SK-N-SH (cell line): ENCODE results near the gene ANK2. TPM values are rescaled to one million over a fixed set of nuclear protein-coding genes. Genes with fewer than 3 reads are reported as not detected.

Experiments used
- CTCF ChIA-PET: fragments of 300-600, 350-600 bp; formaldehyde crosslinking; extraction: SDS; loops from one replicate; lab custom pipeline; 2021; lab: Yijun Ruan, JAX
- POLR2A ChIA-PET: fragments of 350-600 bp; sonication (Branson Sonifier 250); formaldehyde crosslinking; extraction: SDS; loops from one replicate; lab custom pipeline; 2020; ENCODE audit warnings: antibody characterized with exemption, inconsistent platforms; lab: Yijun Ruan, JAX
- DNase-seq: peaks from one replicate; pipeline ENCODE4 v3.0.0; 2012
- H2AFZ ChIP-seq: fragments of 200-600 bp; sonication (generic); 2 replicates; pipeline ENCODE4 v1.8.1; 2016; ENCODE audit warnings: antibody characterized with exemption, mild to moderate bottlenecking, low read depth
- H3F3A ChIP-seq: fragments of 200-600 bp; sonication (generic); replicated peaks from 2 replicates; pipeline ENCODE3; 2016; ENCODE audit warnings: antibody characterized with exemption, mild to moderate bottlenecking; ENCODE audit not compliant: insufficient read depth
- H3K27ac ChIP-seq, 2 experiments: fragments of 200-500 bp in 1 of 2; fragments of 200-600 bp in 1 of 2; sonication (Bioruptor generic) in 1 of 2; sonication (generic), shearing (Covaris generic) in 1 of 2; 2 replicates each; pipeline versions ENCODE4 v1.5.1 to v1.6.1; 2014 to 2016; ENCODE audit warnings: low read depth in 2 of 2, inconsistent platforms in 1 of 2, low read length in 1 of 2, mild to moderate bottlenecking in 1 of 2, mixed read lengths in 1 of 2
- H3K27me3 ChIP-seq: fragments of 200-600 bp; sonication (generic), shearing (Covaris generic); 2 replicates; pipeline ENCODE4 v1.6.1; 2016; ENCODE audit warnings: mixed run types; ENCODE audit not compliant: insufficient read depth
- H3K36me3 ChIP-seq, 2 experiments: fragments of 200-500 bp in 1 of 2; fragments of 200-600 bp in 1 of 2; sonication (Bioruptor generic) in 1 of 2; sonication (generic) in 1 of 2; replicated peaks in 1 of 2; 2 replicates each; pipeline versions ENCODE3 to v1.5.1; 2014 to 2016; ENCODE audit warnings: low read length in 1 of 2, mild to moderate bottlenecking in 1 of 2; ENCODE audit not compliant: insufficient read depth in 2 of 2, control insufficient read depth in 1 of 2
- H3K4me1 ChIP-seq, 2 experiments: fragments of 200-500 bp in 1 of 2; fragments of 200-600 bp in 1 of 2; sonication (Bioruptor generic) in 1 of 2; sonication (generic), shearing (Covaris generic) in 1 of 2; 2 replicates each; pipeline versions ENCODE4 v1.5.1 to v1.6.1; 2014 to 2016; ENCODE audit warnings: low read depth in 1 of 2, low read length in 1 of 2, mixed run types in 1 of 2; ENCODE audit not compliant: insufficient read depth in 2 of 2, control insufficient read depth in 1 of 2
- H3K4me2 ChIP-seq: fragments of 200-600 bp; sonication (generic), shearing (Covaris generic); 2 replicates; pipeline ENCODE4 v1.6.1; 2017; ENCODE audit warnings: mixed run types
- H3K4me3 ChIP-seq, 2 experiments: fragments of 200-500 bp in 1 of 2; fragments of 200-600 bp in 1 of 2; sonication (Bioruptor generic) in 1 of 2; sonication (generic), shearing (Covaris generic) in 1 of 2; 2 replicates each; pipeline versions ENCODE4 v1.5.1 to v1.8.1; 2014 to 2016; ENCODE audit warnings: low read depth in 2 of 2, inconsistent platforms in 1 of 2, low read length in 1 of 2, mild to moderate bottlenecking in 1 of 2, mixed read lengths in 1 of 2, moderate library complexity in 1 of 2
- H3K79me2 ChIP-seq: fragments of 200-600 bp; sonication (generic); 2 replicates; pipeline ENCODE4 v1.8.1; 2017; ENCODE audit warnings: mild to moderate bottlenecking; ENCODE audit not compliant: insufficient read depth
- H3K9ac ChIP-seq: fragments of 200-600 bp; sonication (generic); 2 replicates; pipeline ENCODE4 v1.6.1; 2017; ENCODE audit warnings: mixed run types
- H3K9me2 ChIP-seq: fragments of 200-600 bp; sonication (generic); 2 replicates; pipeline ENCODE4 v1.6.1; 2017; ENCODE audit warnings: mixed run types
- H3K9me3 ChIP-seq: fragments of 200-600 bp; sonication (generic); 2 replicates; pipeline ENCODE4 v1.6.1; 2017; ENCODE audit warnings: mixed run types, mild to moderate bottlenecking, moderate library complexity
- H4K20me1 ChIP-seq: fragments of 200-600 bp; sonication (generic); 2 replicates; pipeline ENCODE4 v1.6.1; 2017; ENCODE audit warnings: mild to moderate bottlenecking, mixed run types; ENCODE audit not compliant: insufficient read depth
- ELF1 ChIP-seq: IDR thresholded peaks from 2 replicates; pipeline ENCODE4 v1.4.0; 2012
- EZH2phosphoT487 ChIP-seq: fragments of 200-600 bp; sonication (generic); IDR thresholded peaks from 2 replicates; pipeline ENCODE4 v1.6.1; 2017; ENCODE audit warnings: low read depth, mixed run types, mild to moderate bottlenecking, antibody characterized with exemption, moderate library complexity, borderline replicate concordance
- FOXM1 ChIP-seq: IDR thresholded peaks from 2 replicates; pipeline ENCODE4 v1.4.0; 2012; ENCODE audit warnings: low read depth, mild to moderate bottlenecking
- GABPA ChIP-seq: IDR thresholded peaks from 2 replicates; pipeline ENCODE4 v1.4.0; 2012; ENCODE audit warnings: low read depth, mild to moderate bottlenecking
- POLR2AphosphoS5 ChIP-seq: IDR thresholded peaks from 2 replicates; pipeline ENCODE4 v1.6.1; 2012; ENCODE audit warnings: low read depth, low read length
- SMC3 ChIP-seq: IDR thresholded peaks from 2 replicates; pipeline ENCODE4 v1.6.1; 2012; ENCODE audit warnings: low read depth, low read length, improper control_type of control experiment
- whole genome bisulfite sequencing: methylation state at CpG from one replicate; pipeline ENCODE4 v1.1.6; 2017; ENCODE audit warnings: low lambda C conversion rate; 5-methylcytosine and 5-hydroxymethylcytosine counted together
- polyA plus RNA-seq, 3 experiments: library from polyadenylated mRNA; depleted of rRNA; stranded (reverse); fragments of >200 nt; gene quantifications; 2 replicates each; pipeline ENCODE4 v1.2.3, GENCODE V29; 2012
- TF ChIP-seq, protein P1 (sequence below): IDR thresholded peaks from 2 replicates; pipeline ENCODE4; 2012
- TF ChIP-seq, protein P2 (sequence below): fragments of 200-600 bp; sonication (generic); IDR thresholded peaks from 2 replicates; pipeline ENCODE4 v1.6.1; 2017; ENCODE audit warnings: antibody characterized with exemption, mild to moderate bottlenecking, moderate library complexity
- TF ChIP-seq, protein P3 (sequence below): fragments of 150-350 bp; IDR thresholded peaks from 2 replicates; pipeline ENCODE4 v1.6.1; 2016; ENCODE audit warnings: mild to moderate bottlenecking, low read depth, low read length

Gene ANK2
- polyA plus RNA-seq, 1 of the 3 experiments (the other 2 are of a cell fraction), result 0.69 TPM

DNA sequence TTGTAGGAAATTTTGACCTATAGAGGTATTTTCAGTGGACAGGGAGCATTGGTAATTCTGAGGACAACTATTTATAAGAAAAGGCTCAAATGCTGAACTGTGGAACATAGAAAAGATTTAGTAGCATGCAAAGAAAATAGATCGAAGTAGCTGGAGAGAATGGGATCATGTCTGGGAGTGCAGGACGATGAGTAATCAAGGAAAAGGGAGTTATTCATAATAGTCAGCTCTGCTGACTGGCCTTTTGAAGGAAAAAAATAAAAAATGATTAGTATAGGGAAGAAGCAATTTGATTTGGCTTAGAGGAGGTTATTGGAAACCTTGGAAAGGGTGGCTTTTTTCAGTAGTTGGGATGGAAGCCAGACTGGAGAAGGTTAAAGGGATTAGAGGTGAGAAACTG is 22.9 kb upstream of the ANK2 start:
- TF ChIP-seq, protein P1, sequence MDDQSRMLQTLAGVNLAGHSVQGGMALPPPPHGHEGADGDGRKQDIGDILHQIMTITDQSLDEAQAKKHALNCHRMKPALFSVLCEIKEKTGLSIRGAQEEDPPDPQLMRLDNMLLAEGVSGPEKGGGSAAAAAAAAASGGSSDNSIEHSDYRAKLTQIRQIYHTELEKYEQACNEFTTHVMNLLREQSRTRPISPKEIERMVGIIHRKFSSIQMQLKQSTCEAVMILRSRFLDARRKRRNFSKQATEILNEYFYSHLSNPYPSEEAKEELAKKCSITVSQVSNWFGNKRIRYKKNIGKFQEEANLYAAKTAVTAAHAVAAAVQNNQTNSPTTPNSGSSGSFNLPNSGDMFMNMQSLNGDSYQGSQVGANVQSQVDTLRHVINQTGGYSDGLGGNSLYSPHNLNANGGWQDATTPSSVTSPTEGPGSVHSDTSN, result 0 out of 2 replicates have a peak, but pooled peaks have one; percentile 17
- no peak for TF ChIP-seq GABPA
- Histone ChIP-seq H3K9me2 (no peaks in the 10 kb centered on the region), H3K4me3 (no peak overlapping the region), H4K20me1 (no peaks in the 10 kb centered on the region), H3K9ac (no peak overlapping the region), H2AFZ (peak overlapping the region; percentile 49), H3K9me3 (no peaks in the 10 kb centered on the region), H3K36me3 (no peaks in the 10 kb centered on the region), H3K4me1 (no peaks in the 10 kb centered on the region), H3K4me2 (no peak overlapping the region), H3K27ac (peak overlapping the region in 1 of 2 experiments; percentile 2; a peak in 1 of 4 replicates), H3K27me3 (no peaks in the 10 kb centered on the region), H3K79me2 (no peaks in the 10 kb centered on the region), H3F3A (no peaks in the 10 kb centered on the region)
- POLR2A ChIA-PET, result no interaction called here
- CTCF ChIA-PET, result no interaction called here
- WGBS, result 15% methylated on average over 2 of the region's 2 CpGs
- no peak for DNase-seq

DNA sequence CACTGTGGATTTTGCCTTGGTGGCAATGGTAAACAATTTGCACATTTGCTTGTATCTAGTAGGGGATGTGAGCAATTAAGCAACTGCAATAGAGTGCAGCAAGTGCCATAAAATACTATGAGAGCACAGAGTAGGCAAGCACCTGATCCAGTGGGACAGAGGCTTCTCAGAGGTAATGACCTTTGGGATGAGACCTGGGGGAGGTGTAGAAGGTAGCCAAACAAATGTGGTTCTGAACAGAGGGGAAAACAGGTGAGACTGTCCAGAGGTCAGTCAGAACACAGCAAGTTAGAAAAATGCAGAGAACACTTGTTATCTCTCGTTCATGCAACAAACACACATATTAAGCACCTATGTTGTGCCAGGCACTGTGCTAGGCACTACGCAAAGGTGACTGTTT is 21.4 kb upstream of the ANK2 start:
- POLR2A ChIA-PET, result no interaction called here
- 92% methylated on average over 2 of the region's 2 CpGs for WGBS
- DNase-seq, result no peak
- H3K79me2 ChIP-seq, result no peaks in the 10 kb centered on the region
- no peaks in the 10 kb centered on the region for H3K36me3 ChIP-seq
- H3K9ac ChIP-seq, result no peak overlapping the region
- no peaks in the 10 kb centered on the region for H3K4me1 ChIP-seq
- no peak overlapping the region for H3K4me3 ChIP-seq
- H2AFZ ChIP-seq, result no peak overlapping the region
- no peak overlapping the region for H3K27ac ChIP-seq
- H4K20me1 ChIP-seq, result no peaks in the 10 kb centered on the region
- H3F3A ChIP-seq, result no peaks in the 10 kb centered on the region
- H3K9me3 ChIP-seq, result no peaks in the 10 kb centered on the region
- CTCF ChIA-PET, result interaction anchor here (0.9 kb wide), 1 partner anchor 21 kb away, joined by 3 read pairs; the partner anchor contains the start of gene ANK2
- H3K9me2 ChIP-seq, result no peaks in the 10 kb centered on the region
- H3K4me2 ChIP-seq, result no peak overlapping the region
- no peaks in the 10 kb centered on the region for H3K27me3 ChIP-seq
- TF ChIP-seq GABPA, result no peak
- TF ChIP-seq, protein P2, sequence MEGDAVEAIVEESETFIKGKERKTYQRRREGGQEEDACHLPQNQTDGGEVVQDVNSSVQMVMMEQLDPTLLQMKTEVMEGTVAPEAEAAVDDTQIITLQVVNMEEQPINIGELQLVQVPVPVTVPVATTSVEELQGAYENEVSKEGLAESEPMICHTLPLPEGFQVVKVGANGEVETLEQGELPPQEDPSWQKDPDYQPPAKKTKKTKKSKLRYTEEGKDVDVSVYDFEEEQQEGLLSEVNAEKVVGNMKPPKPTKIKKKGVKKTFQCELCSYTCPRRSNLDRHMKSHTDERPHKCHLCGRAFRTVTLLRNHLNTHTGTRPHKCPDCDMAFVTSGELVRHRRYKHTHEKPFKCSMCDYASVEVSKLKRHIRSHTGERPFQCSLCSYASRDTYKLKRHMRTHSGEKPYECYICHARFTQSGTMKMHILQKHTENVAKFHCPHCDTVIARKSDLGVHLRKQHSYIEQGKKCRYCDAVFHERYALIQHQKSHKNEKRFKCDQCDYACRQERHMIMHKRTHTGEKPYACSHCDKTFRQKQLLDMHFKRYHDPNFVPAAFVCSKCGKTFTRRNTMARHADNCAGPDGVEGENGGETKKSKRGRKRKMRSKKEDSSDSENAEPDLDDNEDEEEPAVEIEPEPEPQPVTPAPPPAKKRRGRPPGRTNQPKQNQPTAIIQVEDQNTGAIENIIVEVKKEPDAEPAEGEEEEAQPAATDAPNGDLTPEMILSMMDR, result no peak
- TF ChIP-seq POLR2AphosphoS5, result no peak
- TF ChIP-seq, protein P3, sequence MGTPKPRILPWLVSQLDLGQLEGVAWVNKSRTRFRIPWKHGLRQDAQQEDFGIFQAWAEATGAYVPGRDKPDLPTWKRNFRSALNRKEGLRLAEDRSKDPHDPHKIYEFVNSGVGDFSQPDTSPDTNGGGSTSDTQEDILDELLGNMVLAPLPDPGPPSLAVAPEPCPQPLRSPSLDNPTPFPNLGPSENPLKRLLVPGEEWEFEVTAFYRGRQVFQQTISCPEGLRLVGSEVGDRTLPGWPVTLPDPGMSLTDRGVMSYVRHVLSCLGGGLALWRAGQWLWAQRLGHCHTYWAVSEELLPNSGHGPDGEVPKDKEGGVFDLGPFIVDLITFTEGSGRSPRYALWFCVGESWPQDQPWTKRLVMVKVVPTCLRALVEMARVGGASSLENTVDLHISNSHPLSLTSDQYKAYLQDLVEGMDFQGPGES, result no peak
- TF ChIP-seq EZH2phosphoT487, result no peak
- TF ChIP-seq SMC3, result no peak
- no peak for TF ChIP-seq ELF1
- no peak for TF ChIP-seq FOXM1
